ENCODE measurements around the gene PSMD6.

Gene PSMD6

GRCh38 chr3:63984391-63984790, 38.9 kb downstream of the PSMD6 start:
- no peak overlapping the region for H3K27ac ChIP-seq
- DNase-seq (ENCODE audit: low read depth, low spot score): no peak

- H3K27ac ChIP-seq: no peak overlapping the region
- no peak for DNase-seq (ENCODE audit: low read depth, low spot score)
Measured at GRCh38 chr3:63981980-63982379, 41.3 kb downstream of the PSMD6 start.

- H3K27ac ChIP-seq: no peak overlapping the region
- DNase-seq (ENCODE audit: low read depth, low spot score): no peak
Measured at GRCh38 chr3:63980830-63981498, 42.3 kb downstream of the PSMD6 start.

- H3K27ac ChIP-seq: no peak overlapping the region
- no peak for DNase-seq (ENCODE audit: low read depth, low spot score)
Measured at GRCh38 chr3:63980019-63980418, 43.3 kb downstream of the PSMD6 start.

- no peak for DNase-seq (ENCODE audit: low read depth, low spot score)
- H3K27ac ChIP-seq: no peak overlapping the region
Measured at GRCh38 chr3:63979093-63979885, 44.0 kb downstream of the PSMD6 start.

GRCh38 chr3:63977893-63978292, 45.4 kb downstream of the PSMD6 start:
- H3K27ac ChIP-seq: no peak overlapping the region
- DNase-seq (ENCODE audit: low read depth, low spot score): no peak

- peak overlapping the region; percentile 76 for H3K27ac ChIP-seq
- DNase-seq (ENCODE audit: low read depth, low spot score): no peak
Measured at GRCh38 chr3:63976872-63977200, 46.5 kb downstream of the PSMD6 start.

- peak; percentile 73 for DNase-seq (ENCODE audit: low read depth, low spot score)
Measured at GRCh38 chr3:63976161-63976871, 47.0 kb downstream of the PSMD6 start.

GRCh38 chr3:63975723-63976122, 47.6 kb downstream of the PSMD6 start:
- peak overlapping the region; percentile 76 for H3K27ac ChIP-seq
- DNase-seq (ENCODE audit: low read depth, low spot score): peak; percentile 83

More at GRCh38 chr3:63976161-63976871, 47.0 kb downstream of the PSMD6 start:
- H3K27ac ChIP-seq: peak overlapping the region; percentile 76

GRCh38 chr3:63974451-63974850, 48.8 kb downstream of the PSMD6 start:
- H3K27ac ChIP-seq: no peak overlapping the region
- no peak for DNase-seq (ENCODE audit: low read depth, low spot score)

GRCh38 chr3:63973406-63973805, 49.9 kb downstream of the PSMD6 start:
- DNase-seq (ENCODE audit: low read depth, low spot score): no peak
- no peak overlapping the region for H3K27ac ChIP-seq

- no peak overlapping the region for H3K27ac ChIP-seq
- DNase-seq (ENCODE audit: low read depth, low spot score): no peak
Measured at GRCh38 chr3:63972987-63973386, 50.3 kb downstream of the PSMD6 start.

- no peak for DNase-seq (ENCODE audit: low read depth, low spot score)
- no peak overlapping the region for H3K27ac ChIP-seq
Measured at GRCh38 chr3:63972196-63972595, 51.1 kb downstream of the PSMD6 start.

GRCh38 chr3:63970631-63971475, 52.4 kb downstream of the PSMD6 start:
- no peak for DNase-seq (ENCODE audit: low read depth, low spot score)

GRCh38 chr3:63969876-63970275, 53.4 kb downstream of the PSMD6 start:
- no peak for DNase-seq (ENCODE audit: low read depth, low spot score)
- no peak overlapping the region for H3K27ac ChIP-seq

More at GRCh38 chr3:63970631-63971475, 52.4 kb downstream of the PSMD6 start:
- no peak overlapping the region for H3K27ac ChIP-seq

- H3K27ac ChIP-seq: peak overlapping the region; percentile 18
- no peak for DNase-seq (ENCODE audit: low read depth, low spot score)
Measured at GRCh38 chr3:63968612-63969350, 54.5 kb downstream of the PSMD6 start.

GRCh38 chr3:63967675-63968611, 55.4 kb downstream of the PSMD6 start:
- no peak for DNase-seq (ENCODE audit: low read depth, low spot score)
- H3K27ac ChIP-seq: peak overlapping the region; percentile 18

GRCh38 chr3:63966871-63967270, 56.4 kb downstream of the PSMD6 start:
- no peak overlapping the region for H3K27ac ChIP-seq
- no peak for DNase-seq (ENCODE audit: low read depth, low spot score)

GRCh38 chr3:63966007-63966406, 57.3 kb downstream of the PSMD6 start:
- no peak for DNase-seq (ENCODE audit: low read depth, low spot score)
- H3K27ac ChIP-seq: no peak overlapping the region

All from epithelial cell of prostate (primary cell).